Small intestine (tissue), 16 donors: ENCODE data around the gene MDFIC2. TPM values are rescaled to one million over a fixed set of nuclear protein-coding genes. Genes with fewer than 3 reads are reported as not detected.
"Not testable (repeated sequence)": the region's sequence is repeated elsewhere in the genome, so short reads cannot be mapped to it uniquely, and the experiment has no call there.

Experiments
- DNase-seq, 2 donors: peaks; one replicate each; pipeline versions ENCODE4 v3.0.0 to v3.0.0-alpha.2; 2013
- FAIRE-seq: peaks from 2 replicates; lab custom pipeline; 2012; peaks lifted over from hg19 to GRCh38; lab: Jason Lieb, UNC
- H3K27ac ChIP-seq, 3 donors: one replicate each; pipeline ENCODE4 v1.5.1; 2013; ENCODE audit warnings: low read length in 2 of 3, mild to moderate bottlenecking in 2 of 3, control low read depth in 1 of 3, inconsistent platforms in 1 of 3, low read depth in 1 of 3, moderate library complexity in 1 of 3
- H3K27me3 ChIP-seq, 3 donors: one replicate each; pipeline ENCODE4 v1.6.1; 2013; ENCODE audit warnings: low read length in 3 of 3, inconsistent platforms in 1 of 3; ENCODE audit not compliant: control insufficient read depth in 3 of 3, insufficient read depth in 3 of 3
- H3K36me3 ChIP-seq, 3 donors: one replicate each; pipeline ENCODE4 v1.6.1; 2013; ENCODE audit warnings: low read length in 3 of 3, inconsistent platforms in 1 of 3, low read depth in 1 of 3, mild to moderate bottlenecking in 1 of 3, moderate library complexity in 1 of 3; ENCODE audit not compliant: control insufficient read depth in 3 of 3, insufficient read depth in 2 of 3
- H3K4me1 ChIP-seq, 3 donors: one replicate each; pipeline ENCODE4 v1.6.1; 2013; ENCODE audit warnings: low read length in 2 of 3, inconsistent platforms in 1 of 3, low read depth in 1 of 3, mild to moderate bottlenecking in 1 of 3, moderate library complexity in 1 of 3; ENCODE audit not compliant: control insufficient read depth in 3 of 3, insufficient read depth in 2 of 3
- H3K4me3 ChIP-seq, 3 donors: one replicate each; pipeline ENCODE4 v1.5.1; 2013; ENCODE audit warnings: low read length in 3 of 3, control low read depth in 1 of 3, inconsistent platforms in 1 of 3, low read depth in 1 of 3, mild to moderate bottlenecking in 1 of 3, moderate library complexity in 1 of 3
- H3K9me3 ChIP-seq, 2 donors: one replicate each; pipeline ENCODE4 v1.6.1; 2013; ENCODE audit warnings: low read depth in 1 of 2, low read length in 1 of 2; ENCODE audit not compliant: control insufficient read depth in 2 of 2, insufficient read depth in 1 of 2
- WGBS, 3 donors: extraction: QIAGEN DNeasy Blood & Tissue Kit; methylation state at CpG; one replicate each; pipeline ENCODE4 v1.1.7; 2013; 5-methylcytosine and 5-hydroxymethylcytosine counted together
- long read RNA-seq, 10 donors: transcript quantifications; one replicate each; lab custom pipeline, GENCODE V29; 2026
- polyA plus RNA-seq, 4 donors: library from polyadenylated mRNA; stranded (reverse) in 3 of 4; unstranded in 1 of 4; fragments of 200-250 nt in 3 of 4; fragments of 120-200 nt in 1 of 4; gene quantifications; one replicate each; pipeline versions ENCODE4 v1.2.1 to v1.2.3, GENCODE V29; 2013
- donor health status: healthy with polysubstance abuse.
- donor health status: control.
- donor health status: control.
- donor health status: Bipolar disorder and iron deficiency.
- donor health status: healthy.

The MDFIC2 gene
- polyA plus RNA-seq = not detected
- long read RNA-seq, donor 1 = 0 reads
- long read RNA-seq, donor 2 = 0 reads
- long read RNA-seq, donor 3 = 0 reads
- long read RNA-seq, donor 4 = 0 reads
- long read RNA-seq, donor 5 = 0 reads
- long read RNA-seq, donor 6 = 0 reads
- long read RNA-seq, donor 7 = 0 reads
- long read RNA-seq, donor 8 = 0 reads
- long read RNA-seq, donor 9 = 0 reads
- long read RNA-seq, donor 10 = 0 reads

GRCh38 chr3:70312336-70312735, at the start of gene MDFIC2:
Gene MDFIC2, minus strand, starts transcription at chr3:70312638. Its CDS starts 665 bp downstream, at chr3:70311973.
- Histone ChIP-seq H3K27me3 (no peaks in the 10 kb centered on the region), H3K9me3 (no peaks in the 10 kb centered on the region), H3K4me1 (no peaks in the 10 kb centered on the region), H3K27ac (no peak within 1 kb of the TSS), H3K4me3 (no peak within 1 kb of the TSS), H3K36me3 (no peaks in the 10 kb centered on the region)
- FAIRE-seq (no peak), DNase-seq (no peak)
- WGBS, 3 donors = 78 to 82% (median 81%) methylated on average over 7 of the region's 7 CpGs

- Histone ChIP-seq H3K27me3 (no peaks in the 10 kb centered on the region), H3K4me3 (no peak overlapping the region), H3K27ac (no peak overlapping the region), H3K4me1 (no peaks in the 10 kb centered on the region), H3K36me3 (no peaks in the 10 kb centered on the region), H3K9me3 (no peaks in the 10 kb centered on the region)
- DNase-seq = no peak
- FAIRE-seq = no peak
- 64 to 69% (median 66%) methylated on average over 9 of the region's 9 CpGs for WGBS, 3 donors
These were observed 48.7 kb upstream of the MDFIC2 start for GRCh38 chr3:70360979-70361760.

GRCh38 chr3:70359711-70360110, 47.3 kb upstream of the MDFIC2 start:
- FAIRE-seq = no peak
- 76 to 89% (median 87%) methylated on average over 5 of the region's 5 CpGs for WGBS, 3 donors
- Histone ChIP-seq H3K4me1 (no peaks in the 10 kb centered on the region), H3K27me3 (no peaks in the 10 kb centered on the region), H3K9me3 (no peaks in the 10 kb centered on the region), H3K4me3 (no peak overlapping the region), H3K27ac (no peak overlapping the region), H3K36me3 (no peaks in the 10 kb centered on the region)
- DNase-seq = no peak

GRCh38 chr3:70358978-70359580, 46.6 kb upstream of the MDFIC2 start:
- WGBS, 3 donors = 36 to 49% (median 40%) methylated on average over 3 of the region's 3 CpGs
- H3K4me3 ChIP-seq = no peak overlapping the region
- no peak overlapping the region for H3K27ac ChIP-seq
- no peaks in the 10 kb centered on the region for H3K36me3 ChIP-seq
- peaks cover 0 to 2% (median 0%) of the 10 kb centered on the region in 3 donors for H3K27me3 ChIP-seq
- DNase-seq = peak; percentile 46 to 47
- no peak for FAIRE-seq
- H3K9me3 ChIP-seq = no peaks in the 10 kb centered on the region
- no peaks in the 10 kb centered on the region for H3K4me1 ChIP-seq

GRCh38 chr3:70352215-70352614, 39.8 kb upstream of the MDFIC2 start:
- DNase-seq (no peak), FAIRE-seq (no peak)
- H3K4me3 ChIP-seq = no peak overlapping the region
- H3K9me3 ChIP-seq = no peaks in the 10 kb centered on the region
- H3K27ac ChIP-seq = no peak overlapping the region
- H3K27me3 ChIP-seq = peaks cover 0 to 2% (median 0%) of the 10 kb centered on the region in 3 donors
- H3K36me3 ChIP-seq = no peaks in the 10 kb centered on the region
- no peaks in the 10 kb centered on the region for H3K4me1 ChIP-seq

- Histone ChIP-seq H3K36me3 (no peaks in the 10 kb centered on the region), H3K4me1 (no peaks in the 10 kb centered on the region), H3K27me3 (no peaks in the 10 kb centered on the region), H3K4me3 (no peak overlapping the region), H3K27ac (no peak overlapping the region), H3K9me3 (peaks cover 0 to 6% of the 10 kb centered on the region in 2 donors)
- FAIRE-seq = no peak
- DNase-seq = no peak
- 14 to 34% (median 21%) methylated on average over 1 of the region's 1 CpG for WGBS, 3 donors
These were observed 29.7 kb upstream of the MDFIC2 start for GRCh38 chr3:70342149-70342548.

GRCh38 chr3:70336885-70337284, 24.4 kb upstream of the MDFIC2 start:
- 83 to 94% (median 89%) methylated on average over 1 of the region's 1 CpG for WGBS, 3 donors
- not testable (repeated sequence) for DNase-seq
- peak; percentile 97 for FAIRE-seq

GRCh38 chr3:70333080-70333479, 20.6 kb upstream of the MDFIC2 start:
- Histone ChIP-seq H3K4me1 (no peaks in the 10 kb centered on the region), H3K36me3 (no peaks in the 10 kb centered on the region), H3K27me3 (no peaks in the 10 kb centered on the region), H3K4me3 (no peak overlapping the region), H3K9me3 (no peaks in the 10 kb centered on the region), H3K27ac (no peak overlapping the region)
- FAIRE-seq = no peak
- no peak for DNase-seq
- 83 to 86% (median 84%) methylated on average over 3 of the region's 3 CpGs for WGBS, 3 donors

More at GRCh38 chr3:70336885-70337284, 24.4 kb upstream of the MDFIC2 start:
- H3K36me3 ChIP-seq, H3K27me3 ChIP-seq, H3K4me1 ChIP-seq, H3K9me3 ChIP-seq, H3K4me3 ChIP-seq, H3K27ac ChIP-seq: not testable (repeated sequence)
